GM23338 (cell line): ENCODE data around the gene KIAA1217. TPM values are rescaled to one million over a fixed set of nuclear protein-coding genes. Genes with fewer than 3 reads are reported as not detected.

ENCODE experiments used
- ATAC-seq: fragments of 200-7000 bp; cut with Tn5 transposase; 3 replicates; pipeline ENCODE4 v1.9.1; 2020
- DNase-seq: peaks from one replicate; pipeline ENCODE4 v3.0.0-alpha.2; 2015; ENCODE audit warnings: low spot score
- H2AFZ ChIP-seq: fragments of 200-600 bp; sonication (generic); 2 replicates; pipeline ENCODE4 v1.8.0; 2016; ENCODE audit warnings: antibody characterized with exemption, mild to moderate bottlenecking, moderate library complexity
- H3F3A ChIP-seq: fragments of 200-600 bp; sonication (generic); replicated peaks from 2 replicates; pipeline ENCODE4 v1.8.0; 2017; ENCODE audit warnings: antibody characterized with exemption, mixed run types, low read depth
- H3K27ac ChIP-seq: fragments of 200-600 bp; sonication (generic); 2 replicates; pipeline ENCODE4 v1.6.1; 2016; ENCODE audit warnings: low read depth
- H3K27me3 ChIP-seq: fragments of 200-600 bp; sonication (generic); 2 replicates; pipeline ENCODE4 v1.8.0; 2016; ENCODE audit warnings: mild to moderate bottlenecking, mixed run types, moderate library complexity; ENCODE audit not compliant: insufficient read depth
- H3K36me3 ChIP-seq: fragments of 200-600 bp; sonication (generic); 2 replicates; pipeline ENCODE4 v1.8.0; 2016; ENCODE audit warnings: mild to moderate bottlenecking; ENCODE audit not compliant: insufficient read depth
- H3K4me1 ChIP-seq: fragments of 200-600 bp; sonication (generic); 2 replicates; pipeline ENCODE4 v1.8.0; 2016; ENCODE audit warnings: mild to moderate bottlenecking, moderate library complexity; ENCODE audit not compliant: insufficient read depth
- H3K4me2 ChIP-seq: fragments of 200-600 bp; sonication (generic); 2 replicates; pipeline ENCODE4 v1.7.1; 2017; ENCODE audit warnings: mixed run types
- H3K4me3 ChIP-seq: fragments of 200-600 bp; sonication (generic); 2 replicates; pipeline ENCODE4 v1.6.1; 2016; ENCODE audit warnings: mixed run types
- H3K79me2 ChIP-seq: fragments of 200-600 bp; sonication (generic); replicated peaks from 2 replicates; pipeline ENCODE4 v1.8.0; 2017; ENCODE audit warnings: mild to moderate bottlenecking; ENCODE audit not compliant: insufficient read depth
- H3K9me2 ChIP-seq: fragments of 200-600 bp; sonication (generic); 2 replicates; pipeline ENCODE4 v1.8.0; 2017; ENCODE audit not compliant: insufficient read depth
- H4K20me1 ChIP-seq: fragments of 200-600 bp; sonication (generic); replicated peaks from 2 replicates; pipeline ENCODE4 v1.8.0; 2017; ENCODE audit warnings: mild to moderate bottlenecking; ENCODE audit not compliant: insufficient read depth
- H3K27ac Mint-ChIP-seq: 2 replicates; pipeline ENCODE4 v1.8.0; 2020; ENCODE audit warnings: inconsistent platforms, mild to moderate bottlenecking, moderate library complexity, mixed read lengths
- H3K27me3 Mint-ChIP-seq: 3 replicates; pipeline ENCODE4 v1.8.0; 2022; ENCODE audit warnings: low read depth, mild to moderate bottlenecking, moderate library complexity, mixed read lengths, inconsistent platforms; ENCODE audit not compliant: insufficient read depth, poor library complexity
- H3K36me3 Mint-ChIP-seq: 3 replicates; pipeline ENCODE4 v1.8.0; 2021; ENCODE audit warnings: low read depth, mild to moderate bottlenecking, inconsistent platforms, moderate library complexity, mixed read lengths
- H3K4me1 Mint-ChIP-seq: 3 replicates; pipeline ENCODE4 v1.8.0; 2020; ENCODE audit warnings: mild to moderate bottlenecking, inconsistent platforms, mixed read lengths
- H3K4me3 Mint-ChIP-seq: 3 replicates; pipeline ENCODE4 v1.8.0; 2021; ENCODE audit warnings: moderate library complexity, mild to moderate bottlenecking, inconsistent platforms, mixed read lengths
- H3K9me3 Mint-ChIP-seq: 3 replicates; pipeline ENCODE4 v1.8.0; 2020; ENCODE audit warnings: moderate library complexity, mild to moderate bottlenecking, inconsistent platforms, mixed read lengths
- CREB1 ChIP-seq: fragments of 250-450 bp; sonication (Bioruptor Pico); IDR thresholded peaks from 2 replicates; pipeline ENCODE4 v1.5.0; 2020; ENCODE audit warnings: low read depth, mild to moderate bottlenecking, moderate library complexity
- EZH2 ChIP-seq: fragments of 200-600 bp; sonication (generic); IDR thresholded peaks from one replicate; pipeline ENCODE4 v1.8.0; 2017; ENCODE audit warnings: antibody characterized with exemption, mild to moderate bottlenecking, low read depth; ENCODE audit not compliant: unreplicated experiment
- EZH2phosphoT487 ChIP-seq: fragments of 200-600 bp; sonication (generic); IDR thresholded peaks from one replicate; pipeline ENCODE4 v1.8.1; 2018; ENCODE audit warnings: antibody characterized with exemption; ENCODE audit not compliant: unreplicated experiment
- JUNB ChIP-seq: IDR thresholded peaks from one replicate; pipeline ENCODE4 v1.6.1; 2016; ENCODE audit warnings: antibody characterized with exemption; ENCODE audit not compliant: unreplicated experiment
- NANOG ChIP-seq: IDR thresholded peaks from 2 replicates; pipeline ENCODE4 v1.6.1; 2016; ENCODE audit warnings: antibody characterized with exemption, borderline replicate concordance
- POLR2AphosphoS5 ChIP-seq: IDR thresholded peaks from 2 replicates; pipeline ENCODE4 v1.6.1; 2016; ENCODE audit warnings: antibody characterized with exemption, low read depth
- STAT1 ChIP-seq: IDR thresholded peaks from one replicate; pipeline ENCODE4 v1.6.1; 2016; ENCODE audit warnings: antibody characterized with exemption; ENCODE audit not compliant: unreplicated experiment
- ZNF114 ChIP-seq: fragments of 250-450 bp; sonication (Bioruptor Pico); IDR thresholded peaks from 2 replicates; pipeline ENCODE4 v1.5.0; 2020; ENCODE audit warnings: mild to moderate bottlenecking, moderate library complexity
- ZNF331 ChIP-seq: fragments of 250-450 bp; sonication (Bioruptor Pico); IDR thresholded peaks from 2 replicates; pipeline ENCODE4 v1.5.0; 2020; ENCODE audit warnings: low read depth, mild to moderate bottlenecking, moderate library complexity
- polyA plus RNA-seq: library from polyadenylated mRNA; unstranded; fragments of >200 nt; fragmentation: Nextera tagmentation; extraction: Ambion mirVana; gene quantifications from 2 replicates; pipeline ENCODE4 v1.2.1, GENCODE V29; 2016
- total RNA-seq: library from RNA; depleted of rRNA; stranded (reverse); fragments of >200 nt; shearing (Covaris generic); gene quantifications from 2 replicates; pipeline ENCODE4 v1.2.3, GENCODE V29; 2014
- TF ChIP-seq, protein P1 (sequence below): IDR thresholded peaks from one replicate; pipeline ENCODE4 v1.6.1; 2018; ENCODE audit warnings: antibody characterized with exemption; ENCODE audit not compliant: unreplicated experiment
- TF ChIP-seq, protein P2 (sequence below), 2 experiments: fragments of 200-600 bp in 1 of 2; sonication (generic) in 1 of 2; conservative IDR thresholded peaks; 2 replicates each; pipeline versions ENCODE4 v1.5.1 to v1.6.1; 2016 to 2017; ENCODE audit warnings: antibody characterized with exemption in 2 of 2, low read depth in 2 of 2, mild to moderate bottlenecking in 2 of 2, moderate library complexity in 1 of 2
- TF ChIP-seq, protein P3 (sequence below): fragments of 250-450 bp; sonication (Bioruptor Pico); IDR thresholded peaks from 2 replicates; pipeline ENCODE4 v1.5.0; 2020; ENCODE audit warnings: mild to moderate bottlenecking, moderate library complexity
- TF ChIP-seq, protein P4 (sequence below): IDR thresholded peaks from 2 replicates; pipeline ENCODE4 v1.6.1; 2016; ENCODE audit warnings: antibody characterized with exemption

KIAA1217 gene
- total and polyA plus RNA-seq, 2 experiments from 2014 or later = 6.4 to 9.1 TPM

DNA sequence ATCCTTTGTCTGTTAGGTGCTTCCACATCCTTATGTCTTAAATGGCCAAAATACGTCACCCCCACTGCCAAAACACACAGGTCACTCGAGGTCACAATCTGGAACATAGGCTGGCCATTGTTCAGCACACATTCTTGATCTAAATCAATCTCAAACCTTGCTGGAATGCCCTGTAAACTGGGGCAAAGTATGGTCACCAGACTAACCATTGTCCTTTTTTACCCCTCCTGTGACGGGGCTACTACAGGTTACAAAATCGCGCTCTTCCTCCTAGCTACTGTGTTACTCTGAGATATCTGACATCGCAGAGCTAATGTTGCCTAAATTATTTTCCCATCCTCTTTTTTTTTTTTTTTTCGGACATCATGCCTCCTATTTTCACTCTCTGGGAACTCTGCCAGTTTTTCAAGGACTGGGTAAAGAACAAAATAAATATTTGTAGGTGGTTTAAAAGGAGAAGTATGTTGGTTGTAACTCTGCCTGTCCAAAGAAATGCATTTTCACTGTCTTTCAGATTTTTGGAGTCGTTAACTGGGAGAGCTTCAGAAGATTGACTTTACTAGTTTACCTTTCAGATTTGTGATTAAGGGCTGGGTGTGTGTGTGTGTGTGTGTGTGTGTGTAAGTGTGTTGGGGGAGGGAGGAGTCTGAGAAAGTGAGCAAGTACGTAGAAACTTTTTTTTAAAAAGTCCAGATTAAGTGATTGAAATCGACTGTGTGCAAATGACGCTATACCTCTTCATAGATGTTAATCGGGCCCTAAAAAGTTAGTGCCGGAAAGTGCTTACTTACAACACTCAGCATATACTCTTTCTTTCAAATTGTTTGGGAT, 942 bp upstream of the KIAA1217 start:
- Mint-ChIP-seq H3K27ac (no peak overlapping the region; the same call in 1 of the 2 replicates), H3K4me1 (peaks cover 55% of the 10 kb centered on the region)

More for the DNA sequence above, 942 bp upstream of the KIAA1217 start:
- Histone ChIP-seq H4K20me1 (no peaks in the 10 kb centered on the region), H3K79me2 (peaks cover 8% of the 10 kb centered on the region; the same call in 1 of the 2 replicates), H3K4me1 (peaks cover 46% of the 10 kb centered on the region), H3K4me2 (peak overlapping the region; percentile 76), H2AFZ (peak overlapping the region; percentile 76), H3K27ac (peak overlapping the region; percentile 48), H3F3A (0 out of 2 replicates have a peak, but pooled peaks cover 3% of the 10 kb centered on the region), H3K4me3 (peak overlapping the region; percentile 62), H3K36me3 (no peaks in the 10 kb centered on the region), H3K27me3 (no peaks in the 10 kb centered on the region), H3K9me2 (no peaks in the 10 kb centered on the region)
- Mint-ChIP-seq H3K36me3 (peaks cover 10% of the 10 kb centered on the region), H3K4me3 (peak overlapping the region; percentile 93), H3K27me3 (peaks cover 23% of the 10 kb centered on the region), H3K9me3 (peaks cover 3% of the 10 kb centered on the region; the same call in 1 of the 3 replicates)
- ATAC-seq (no peak; the same call in 2 of the 3 replicates), DNase-seq (no peak)
- TF ChIP-seq, protein P1, sequence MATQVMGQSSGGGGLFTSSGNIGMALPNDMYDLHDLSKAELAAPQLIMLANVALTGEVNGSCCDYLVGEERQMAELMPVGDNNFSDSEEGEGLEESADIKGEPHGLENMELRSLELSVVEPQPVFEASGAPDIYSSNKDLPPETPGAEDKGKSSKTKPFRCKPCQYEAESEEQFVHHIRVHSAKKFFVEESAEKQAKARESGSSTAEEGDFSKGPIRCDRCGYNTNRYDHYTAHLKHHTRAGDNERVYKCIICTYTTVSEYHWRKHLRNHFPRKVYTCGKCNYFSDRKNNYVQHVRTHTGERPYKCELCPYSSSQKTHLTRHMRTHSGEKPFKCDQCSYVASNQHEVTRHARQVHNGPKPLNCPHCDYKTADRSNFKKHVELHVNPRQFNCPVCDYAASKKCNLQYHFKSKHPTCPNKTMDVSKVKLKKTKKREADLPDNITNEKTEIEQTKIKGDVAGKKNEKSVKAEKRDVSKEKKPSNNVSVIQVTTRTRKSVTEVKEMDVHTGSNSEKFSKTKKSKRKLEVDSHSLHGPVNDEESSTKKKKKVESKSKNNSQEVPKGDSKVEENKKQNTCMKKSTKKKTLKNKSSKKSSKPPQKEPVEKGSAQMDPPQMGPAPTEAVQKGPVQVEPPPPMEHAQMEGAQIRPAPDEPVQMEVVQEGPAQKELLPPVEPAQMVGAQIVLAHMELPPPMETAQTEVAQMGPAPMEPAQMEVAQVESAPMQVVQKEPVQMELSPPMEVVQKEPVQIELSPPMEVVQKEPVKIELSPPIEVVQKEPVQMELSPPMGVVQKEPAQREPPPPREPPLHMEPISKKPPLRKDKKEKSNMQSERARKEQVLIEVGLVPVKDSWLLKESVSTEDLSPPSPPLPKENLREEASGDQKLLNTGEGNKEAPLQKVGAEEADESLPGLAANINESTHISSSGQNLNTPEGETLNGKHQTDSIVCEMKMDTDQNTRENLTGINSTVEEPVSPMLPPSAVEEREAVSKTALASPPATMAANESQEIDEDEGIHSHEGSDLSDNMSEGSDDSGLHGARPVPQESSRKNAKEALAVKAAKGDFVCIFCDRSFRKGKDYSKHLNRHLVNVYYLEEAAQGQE = no peak
- TF ChIP-seq, protein P2, sequence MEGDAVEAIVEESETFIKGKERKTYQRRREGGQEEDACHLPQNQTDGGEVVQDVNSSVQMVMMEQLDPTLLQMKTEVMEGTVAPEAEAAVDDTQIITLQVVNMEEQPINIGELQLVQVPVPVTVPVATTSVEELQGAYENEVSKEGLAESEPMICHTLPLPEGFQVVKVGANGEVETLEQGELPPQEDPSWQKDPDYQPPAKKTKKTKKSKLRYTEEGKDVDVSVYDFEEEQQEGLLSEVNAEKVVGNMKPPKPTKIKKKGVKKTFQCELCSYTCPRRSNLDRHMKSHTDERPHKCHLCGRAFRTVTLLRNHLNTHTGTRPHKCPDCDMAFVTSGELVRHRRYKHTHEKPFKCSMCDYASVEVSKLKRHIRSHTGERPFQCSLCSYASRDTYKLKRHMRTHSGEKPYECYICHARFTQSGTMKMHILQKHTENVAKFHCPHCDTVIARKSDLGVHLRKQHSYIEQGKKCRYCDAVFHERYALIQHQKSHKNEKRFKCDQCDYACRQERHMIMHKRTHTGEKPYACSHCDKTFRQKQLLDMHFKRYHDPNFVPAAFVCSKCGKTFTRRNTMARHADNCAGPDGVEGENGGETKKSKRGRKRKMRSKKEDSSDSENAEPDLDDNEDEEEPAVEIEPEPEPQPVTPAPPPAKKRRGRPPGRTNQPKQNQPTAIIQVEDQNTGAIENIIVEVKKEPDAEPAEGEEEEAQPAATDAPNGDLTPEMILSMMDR (conservative IDR thresholded peaks at IDR 0.05; ENCODE audit: low read depth in 2 of 2) = no peak
- TF ChIP-seq EZH2 (no peak), ZNF114 (CRISPR knock-in tag) (no peak), NANOG (no peak), EZH2phosphoT487 (no peak), POLR2AphosphoS5 (no peak), STAT1 (no peak), JUNB (no peak), ZNF331 (CRISPR knock-in tag) (no peak), CREB1 (CRISPR knock-in tag) (no peak)
- TF ChIP-seq, protein P3, sequence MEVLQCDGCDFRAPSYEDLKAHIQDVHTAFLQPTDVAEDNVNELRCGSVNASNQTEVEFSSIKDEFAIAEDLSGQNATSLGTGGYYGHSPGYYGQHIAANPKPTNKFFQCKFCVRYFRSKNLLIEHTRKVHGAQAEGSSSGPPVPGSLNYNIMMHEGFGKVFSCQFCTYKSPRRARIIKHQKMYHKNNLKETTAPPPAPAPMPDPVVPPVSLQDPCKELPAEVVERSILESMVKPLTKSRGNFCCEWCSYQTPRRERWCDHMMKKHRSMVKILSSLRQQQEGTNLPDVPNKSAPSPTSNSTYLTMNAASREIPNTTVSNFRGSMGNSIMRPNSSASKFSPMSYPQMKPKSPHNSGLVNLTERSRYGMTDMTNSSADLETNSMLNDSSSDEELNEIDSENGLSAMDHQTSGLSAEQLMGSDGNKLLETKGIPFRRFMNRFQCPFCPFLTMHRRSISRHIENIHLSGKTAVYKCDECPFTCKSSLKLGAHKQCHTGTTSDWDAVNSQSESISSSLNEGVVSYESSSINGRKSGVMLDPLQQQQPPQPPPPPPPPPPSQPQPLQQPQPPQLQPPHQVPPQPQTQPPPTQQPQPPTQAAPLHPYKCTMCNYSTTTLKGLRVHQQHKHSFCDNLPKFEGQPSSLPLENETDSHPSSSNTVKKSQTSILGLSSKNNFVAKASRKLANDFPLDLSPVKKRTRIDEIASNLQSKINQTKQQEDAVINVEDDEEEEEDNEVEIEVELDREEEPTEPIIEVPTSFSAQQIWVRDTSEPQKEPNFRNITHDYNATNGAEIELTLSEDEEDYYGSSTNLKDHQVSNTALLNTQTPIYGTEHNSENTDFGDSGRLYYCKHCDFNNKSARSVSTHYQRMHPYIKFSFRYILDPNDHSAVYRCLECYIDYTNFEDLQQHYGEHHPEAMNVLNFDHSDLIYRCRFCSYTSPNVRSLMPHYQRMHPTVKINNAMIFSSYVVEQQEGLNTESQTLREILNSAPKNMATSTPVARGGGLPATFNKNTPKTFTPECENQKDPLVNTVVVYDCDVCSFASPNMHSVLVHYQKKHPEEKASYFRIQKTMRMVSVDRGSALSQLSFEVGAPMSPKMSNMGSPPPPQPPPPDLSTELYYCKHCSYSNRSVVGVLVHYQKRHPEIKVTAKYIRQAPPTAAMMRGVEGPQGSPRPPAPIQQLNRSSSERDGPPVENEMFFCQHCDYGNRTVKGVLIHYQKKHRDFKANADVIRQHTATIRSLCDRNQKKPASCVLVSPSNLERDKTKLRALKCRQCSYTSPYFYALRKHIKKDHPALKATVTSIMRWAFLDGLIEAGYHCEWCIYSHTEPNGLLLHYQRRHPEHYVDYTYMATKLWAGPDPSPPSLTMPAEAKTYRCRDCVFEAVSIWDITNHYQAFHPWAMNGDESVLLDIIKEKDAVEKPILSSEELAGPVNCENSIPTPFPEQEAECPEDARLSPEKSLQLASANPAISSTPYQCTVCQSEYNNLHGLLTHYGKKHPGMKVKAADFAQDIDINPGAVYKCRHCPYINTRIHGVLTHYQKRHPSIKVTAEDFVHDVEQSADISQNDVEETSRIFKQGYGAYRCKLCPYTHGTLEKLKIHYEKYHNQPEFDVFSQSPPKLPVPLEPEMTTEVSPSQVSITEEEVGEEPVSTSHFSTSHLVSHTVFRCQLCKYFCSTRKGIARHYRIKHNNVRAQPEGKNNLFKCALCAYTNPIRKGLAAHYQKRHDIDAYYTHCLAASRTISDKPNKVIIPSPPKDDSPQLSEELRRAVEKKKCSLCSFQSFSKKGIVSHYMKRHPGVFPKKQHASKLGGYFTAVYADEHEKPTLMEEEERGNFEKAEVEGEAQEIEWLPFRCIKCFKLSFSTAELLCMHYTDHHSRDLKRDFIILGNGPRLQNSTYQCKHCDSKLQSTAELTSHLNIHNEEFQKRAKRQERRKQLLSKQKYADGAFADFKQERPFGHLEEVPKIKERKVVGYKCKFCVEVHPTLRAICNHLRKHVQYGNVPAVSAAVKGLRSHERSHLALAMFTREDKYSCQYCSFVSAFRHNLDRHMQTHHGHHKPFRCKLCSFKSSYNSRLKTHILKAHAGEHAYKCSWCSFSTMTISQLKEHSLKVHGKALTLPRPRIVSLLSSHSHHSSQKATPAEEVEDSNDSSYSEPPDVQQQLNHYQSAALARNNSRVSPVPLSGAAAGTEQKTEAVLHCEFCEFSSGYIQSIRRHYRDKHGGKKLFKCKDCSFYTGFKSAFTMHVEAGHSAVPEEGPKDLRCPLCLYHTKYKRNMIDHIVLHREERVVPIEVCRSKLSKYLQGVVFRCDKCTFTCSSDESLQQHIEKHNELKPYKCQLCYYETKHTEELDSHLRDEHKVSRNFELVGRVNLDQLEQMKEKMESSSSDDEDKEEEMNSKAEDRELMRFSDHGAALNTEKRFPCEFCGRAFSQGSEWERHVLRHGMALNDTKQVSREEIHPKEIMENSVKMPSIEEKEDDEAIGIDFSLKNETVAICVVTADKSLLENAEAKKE (CRISPR knock-in tag) = no peak
- TF ChIP-seq, protein P4, sequence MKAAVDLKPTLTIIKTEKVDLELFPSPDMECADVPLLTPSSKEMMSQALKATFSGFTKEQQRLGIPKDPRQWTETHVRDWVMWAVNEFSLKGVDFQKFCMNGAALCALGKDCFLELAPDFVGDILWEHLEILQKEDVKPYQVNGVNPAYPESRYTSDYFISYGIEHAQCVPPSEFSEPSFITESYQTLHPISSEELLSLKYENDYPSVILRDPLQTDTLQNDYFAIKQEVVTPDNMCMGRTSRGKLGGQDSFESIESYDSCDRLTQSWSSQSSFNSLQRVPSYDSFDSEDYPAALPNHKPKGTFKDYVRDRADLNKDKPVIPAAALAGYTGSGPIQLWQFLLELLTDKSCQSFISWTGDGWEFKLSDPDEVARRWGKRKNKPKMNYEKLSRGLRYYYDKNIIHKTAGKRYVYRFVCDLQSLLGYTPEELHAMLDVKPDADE = no peak
